HG02938 (cell line): ENCODE measurements around the gene VASP.
"Not testable (repeated sequence)": the region's sequence is repeated elsewhere in the genome, so short reads cannot be mapped to it uniquely, and the experiment has no call there.

Source experiments
- ATAC-seq: cut with Tn5 transposase; IDR thresholded peaks from one replicate; pipeline ENCODE4 v1.9.1; 2021; ENCODE audit warnings: mild to moderate bottlenecking, moderate library complexity; ENCODE audit not compliant: unreplicated experiment

Gene VASP

DNA sequence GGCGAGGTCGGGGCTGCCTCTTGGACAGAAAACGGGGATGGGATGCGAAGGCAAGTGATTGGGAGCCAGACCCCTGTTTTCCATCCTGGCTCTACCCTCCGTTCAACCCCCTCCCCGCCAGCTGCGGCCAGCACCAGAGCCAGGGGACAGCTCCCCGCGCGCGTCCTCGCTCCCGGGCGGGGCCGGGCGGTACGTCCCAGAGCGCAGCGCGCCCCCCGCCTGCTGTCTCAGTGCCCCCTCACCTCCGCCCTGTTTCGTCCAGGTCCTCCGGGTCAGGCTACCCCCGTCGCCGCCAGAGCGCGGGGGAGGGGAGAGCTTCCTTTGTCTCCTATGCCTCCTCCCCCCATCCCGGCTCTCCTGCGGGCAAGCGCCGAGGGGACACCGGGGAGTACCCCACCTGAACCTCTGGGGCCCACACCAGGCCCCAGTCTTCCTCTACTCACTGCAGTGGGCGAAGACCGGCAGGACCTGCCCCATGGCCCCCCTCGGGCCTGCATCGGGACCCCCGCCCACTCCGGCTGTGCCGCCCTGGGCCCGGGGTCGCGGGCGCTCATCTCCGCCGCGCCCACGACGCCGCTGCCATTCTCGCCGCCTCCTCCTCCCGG, 10.8 kb upstream of the VASP start:
- no peak for ATAC-seq

DNA sequence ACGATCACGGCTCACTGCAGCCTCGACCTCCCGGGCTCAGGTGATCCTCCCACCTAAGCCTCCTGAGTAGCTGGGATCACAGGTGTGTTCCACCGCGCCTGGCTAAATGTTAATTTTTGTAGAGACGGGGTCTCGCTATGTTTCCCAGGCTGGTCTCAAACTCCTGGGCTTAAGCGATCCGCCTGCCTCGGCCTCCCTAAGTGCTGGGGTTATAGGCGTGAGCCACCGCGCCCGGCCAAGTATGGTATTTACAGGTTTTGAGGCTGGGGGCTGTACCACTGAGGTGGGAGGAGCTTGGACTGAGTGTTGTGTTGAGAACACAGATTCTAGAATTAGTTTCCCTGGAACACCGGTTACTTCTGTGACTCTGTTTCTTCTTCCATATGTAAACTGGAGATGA, 9.5 kb upstream of the VASP start:
- no peak for ATAC-seq

GRCh38 chr19:45498411-45499195, 8.7 kb upstream of the VASP start, which contains the start of gene PPM1N:
TSS of gene PPM1N (plus strand) at chr19:45498443. CDS start at chr19:45498473, 30 bp downstream.
- ATAC-seq = no peak

DNA sequence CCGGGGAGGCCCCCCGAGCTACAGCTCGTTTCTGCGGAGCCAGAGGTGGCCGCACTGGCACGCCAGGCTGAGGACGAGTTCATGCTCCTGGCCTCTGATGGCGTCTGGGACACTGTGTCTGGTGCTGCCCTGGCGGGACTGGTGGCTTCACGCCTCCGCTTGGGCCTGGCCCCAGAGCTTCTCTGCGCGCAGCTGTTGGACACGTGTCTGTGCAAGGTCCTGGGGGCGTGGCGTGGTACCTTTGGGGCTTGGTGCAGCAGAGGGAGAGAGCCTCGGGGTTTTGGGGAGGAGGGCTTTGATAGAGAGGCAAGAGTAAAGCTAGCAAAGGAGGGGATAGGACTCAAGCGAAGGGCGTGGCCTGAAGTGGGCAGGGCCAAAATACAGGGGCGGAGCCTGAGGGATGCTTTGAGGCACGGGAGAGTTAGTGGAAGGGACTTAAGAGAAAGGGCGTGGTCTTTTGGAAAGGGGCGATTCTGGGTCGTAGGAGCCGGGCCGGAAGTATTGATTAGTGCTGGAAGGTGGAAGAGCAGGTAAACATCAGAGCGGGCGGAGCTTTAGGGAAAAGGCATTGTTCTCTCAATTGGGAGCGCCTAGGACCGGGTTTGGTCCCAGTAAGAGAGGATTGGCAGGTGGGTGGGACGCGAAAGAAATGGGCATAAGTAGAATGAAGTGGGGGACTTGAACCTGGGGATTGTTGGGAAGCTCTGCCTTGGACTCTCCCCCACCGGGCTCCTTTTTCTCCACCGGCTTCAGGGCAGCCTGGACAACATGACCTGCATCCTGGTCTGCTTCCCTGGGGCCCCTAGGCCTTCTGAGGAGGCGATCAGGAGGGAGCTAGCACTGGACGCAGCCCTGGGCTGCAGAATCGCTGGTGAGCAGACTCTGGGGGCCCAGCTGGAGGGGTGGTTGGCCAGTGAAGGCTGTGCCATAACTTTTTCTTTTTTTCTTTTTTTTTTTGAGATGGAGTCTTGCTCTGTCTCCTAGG, 7.8 kb upstream of the VASP start:
- ATAC-seq = no peak

DNA sequence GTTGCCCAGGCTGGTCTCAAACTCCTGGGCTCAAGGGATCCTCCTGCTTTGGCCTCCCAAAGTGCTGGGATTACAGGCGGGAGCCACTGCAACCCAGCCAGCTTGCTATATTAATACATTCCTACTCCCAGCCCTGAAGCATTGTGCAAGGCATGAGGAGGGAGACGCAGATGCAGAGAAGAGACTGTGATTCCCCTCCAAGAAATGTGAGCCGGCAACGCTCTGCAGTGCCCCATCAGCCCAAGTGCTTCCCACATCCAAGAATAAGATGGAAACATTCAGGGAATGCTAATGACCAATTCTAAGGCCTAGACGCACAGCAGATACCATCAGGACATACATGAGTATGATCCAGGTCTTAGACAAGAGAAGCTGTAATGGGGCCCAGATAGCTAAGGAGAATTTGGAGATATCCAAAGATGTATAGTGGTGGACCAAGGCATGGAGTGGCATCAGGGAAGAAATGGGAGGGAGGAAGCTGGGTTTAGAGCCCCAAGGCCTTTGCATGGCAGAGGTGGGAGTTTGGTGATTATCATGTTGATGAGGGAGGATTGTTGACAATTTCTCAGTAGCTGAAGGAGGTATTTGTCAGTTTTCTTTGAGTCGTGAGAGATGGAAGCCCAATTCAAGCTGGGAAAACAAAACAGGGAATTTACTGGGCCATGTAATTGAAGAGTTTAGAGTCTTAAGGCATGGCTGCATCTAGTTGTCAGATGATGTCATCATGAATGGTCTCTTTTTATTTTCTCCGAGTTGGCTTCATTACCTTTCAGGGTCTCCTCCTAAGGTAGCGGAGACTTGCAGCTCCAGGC, 6.2 kb upstream of the VASP start:
- no peak for ATAC-seq

DNA sequence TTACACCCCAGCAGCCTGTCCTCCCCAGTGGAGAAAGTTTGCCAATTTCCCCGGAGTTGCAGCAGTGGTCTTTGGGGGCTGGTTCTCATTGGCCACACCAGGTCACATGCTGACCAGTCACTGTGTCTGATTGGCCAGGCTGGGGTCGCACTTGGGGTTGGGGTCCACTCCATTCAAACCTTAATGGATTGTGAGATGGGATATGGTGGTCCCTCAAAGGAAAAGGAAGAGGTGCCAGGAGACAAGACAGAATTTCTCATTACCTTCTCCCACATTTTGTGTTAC, 5.6 kb upstream of the VASP start:
- ATAC-seq = no peak

DNA sequence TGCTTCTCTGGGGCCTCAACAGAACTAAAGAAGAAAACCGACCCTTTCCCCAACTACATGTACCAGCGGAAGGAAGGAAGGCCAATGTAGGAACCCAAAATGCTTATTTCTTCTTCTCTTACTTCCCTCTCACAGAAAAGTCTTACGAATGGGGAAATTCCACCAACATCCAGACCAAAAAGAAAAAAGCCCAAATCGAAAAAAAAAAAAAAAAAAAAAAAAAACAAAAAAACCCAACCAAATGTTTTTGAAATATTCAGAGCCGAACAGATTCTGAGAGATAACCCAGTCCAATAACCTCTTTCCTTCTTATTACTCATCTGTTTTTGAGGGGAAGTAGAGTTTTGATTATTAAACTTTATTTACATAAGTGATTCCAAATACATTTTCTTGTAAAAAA, 5.2 kb upstream of the VASP start:
- no peak for ATAC-seq

- no peak for ATAC-seq
Observed at GRCh38 chr19:45503909-45504308, 3.4 kb upstream of the VASP start.

DNA sequence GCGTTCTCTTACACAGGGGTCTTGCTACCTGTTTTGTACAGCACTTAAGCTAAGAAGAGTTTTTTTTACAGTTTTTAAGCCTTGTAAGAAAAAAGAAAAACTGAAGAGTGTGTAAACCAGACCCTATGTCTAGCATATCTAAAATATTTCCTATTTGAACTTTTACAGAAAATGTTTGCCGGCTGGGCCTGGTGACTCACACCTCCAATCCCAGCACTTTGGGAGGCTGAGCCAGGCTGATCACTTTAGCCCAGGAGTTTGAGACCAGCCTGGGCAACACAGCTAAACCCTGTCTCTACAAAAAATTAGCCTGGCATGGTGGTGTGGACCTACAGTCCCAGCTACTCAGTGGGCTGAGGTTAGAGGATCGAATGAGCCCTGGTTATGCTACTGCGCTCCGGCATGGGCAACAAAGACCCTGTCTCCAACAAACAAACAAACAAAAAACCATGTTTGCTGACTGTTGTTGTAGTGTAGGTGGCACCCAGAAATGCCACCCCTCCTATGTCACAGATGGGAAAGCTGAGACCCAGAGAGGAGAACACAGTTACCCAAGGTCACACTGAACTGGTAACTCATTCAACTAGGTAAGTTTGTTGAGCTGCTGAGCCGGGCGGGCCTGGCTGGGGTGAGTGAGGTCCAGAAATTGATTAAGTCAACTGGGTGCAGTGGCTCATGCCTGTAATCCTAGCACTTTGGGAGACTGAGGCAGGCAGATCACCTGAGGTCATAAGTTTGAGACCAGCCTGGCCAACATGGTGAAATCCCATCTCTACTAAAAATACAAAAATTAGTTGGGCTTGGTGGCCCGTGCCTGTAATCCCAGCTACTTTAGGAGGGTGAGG, 1.9 kb upstream of the VASP start:
- ATAC-seq = no peak

- no peak for ATAC-seq
Observed at GRCh38 chr19:45505996-45506245, 1.4 kb upstream of the VASP start.

DNA sequence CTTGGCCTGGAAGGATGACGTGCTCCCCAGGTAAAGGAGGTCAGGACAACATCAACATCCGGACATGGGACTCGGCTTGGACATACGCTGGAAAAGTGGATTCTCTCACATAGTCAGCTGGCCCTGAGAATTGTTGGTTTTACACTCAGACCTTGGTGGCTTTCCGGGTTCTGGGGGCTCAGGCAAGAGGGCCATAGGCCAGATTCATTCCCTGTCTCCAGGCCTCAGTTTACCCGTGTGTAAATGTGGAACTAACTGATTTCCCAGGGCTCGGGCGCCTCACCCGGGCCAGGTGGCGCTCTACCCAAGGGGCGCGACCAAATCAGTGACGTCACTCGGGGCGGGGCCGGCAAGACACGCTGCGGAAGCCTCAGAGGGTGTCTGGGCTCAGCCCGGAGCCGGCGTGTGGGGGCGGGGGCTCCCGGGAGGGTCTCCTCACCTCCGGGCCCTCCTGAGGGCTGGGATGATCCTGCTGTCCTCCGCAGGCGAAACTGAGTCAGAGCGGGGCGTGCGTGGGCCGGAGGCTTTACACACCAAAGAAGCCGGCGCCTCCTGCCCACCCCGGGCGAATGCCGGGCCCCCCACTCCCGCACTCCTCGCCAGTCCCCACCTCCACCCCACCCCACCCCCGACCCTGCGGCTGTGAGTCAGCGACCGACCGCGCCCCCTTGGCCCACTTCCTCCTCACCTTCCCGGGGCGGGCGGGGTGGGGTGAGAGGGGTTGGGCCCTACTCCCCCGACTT, 862 bp upstream of the VASP start:
- peak; percentile 45 for ATAC-seq

GRCh38 chr19:45507872-45508416, 665 bp downstream of the VASP start:
- ATAC-seq = no peak

GRCh38 chr19:45508417-45508860, 1.2 kb downstream of the VASP start:
- no peak for ATAC-seq

GRCh38 chr19:45508861-45509691, 1.8 kb downstream of the VASP start:
- no peak for ATAC-seq

- ATAC-seq = no peak
Observed at GRCh38 chr19:45509692-45510015, 2.4 kb downstream of the VASP start.

- ATAC-seq = not testable (repeated sequence)
Observed at GRCh38 chr19:45510352-45510751, 3.1 kb downstream of the VASP start.

- ATAC-seq = no peak
Observed at GRCh38 chr19:45511074-45511473, 3.8 kb downstream of the VASP start.

- ATAC-seq = no peak
Observed at GRCh38 chr19:45512881-45513483, 5.7 kb downstream of the VASP start.
